SKM-1 (cell line): ENCODE measurements around the gene POLE.

Experiments used
- DNase-seq: peaks from one replicate; lab custom pipeline; 2025; ENCODE audit not compliant: unreplicated experiment; lab: John Stamatoyannopoulos, UW

The POLE gene

DNA sequence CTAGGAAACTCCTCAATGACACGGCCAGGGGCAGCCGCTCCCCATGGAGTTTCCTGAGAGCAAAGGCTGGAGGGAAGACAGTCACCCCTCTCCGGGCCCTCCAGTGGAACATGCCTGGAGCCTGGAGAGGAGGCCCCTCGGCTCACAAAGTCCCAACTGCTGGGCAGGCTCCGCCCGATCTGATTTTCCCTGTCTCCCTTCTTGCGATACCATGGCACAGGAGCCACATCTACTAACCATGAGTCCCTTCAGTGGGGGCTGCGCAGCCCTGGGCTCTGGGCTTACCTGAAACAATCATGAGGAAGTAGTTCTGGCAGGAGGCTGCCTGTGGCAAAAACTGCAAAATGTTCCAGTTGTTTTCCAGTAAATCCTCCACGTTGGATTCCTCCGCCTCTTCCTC lies 53.2 kb downstream of the POLE start:
- DNase-seq = no peak

DNA sequence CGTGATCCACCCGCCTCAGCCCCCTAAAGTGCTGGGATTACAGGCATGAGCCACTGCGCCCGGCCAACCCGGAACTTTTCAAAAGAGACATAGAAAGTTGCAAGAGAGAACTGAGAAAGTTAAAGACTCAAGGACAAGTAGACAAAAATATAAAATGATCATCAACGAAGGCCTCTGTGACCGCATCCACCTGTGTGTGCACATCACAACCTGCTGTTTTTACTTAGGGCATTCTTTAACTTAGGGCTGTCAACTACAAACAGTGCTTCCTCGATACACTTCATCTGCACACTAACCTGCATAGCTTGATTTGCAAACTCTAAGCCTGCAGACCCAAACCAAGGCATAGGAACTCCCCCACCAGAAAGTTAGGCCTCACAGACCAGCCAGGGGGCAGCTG lies 53.7 kb downstream of the POLE start:
- DNase-seq = no peak

DNA sequence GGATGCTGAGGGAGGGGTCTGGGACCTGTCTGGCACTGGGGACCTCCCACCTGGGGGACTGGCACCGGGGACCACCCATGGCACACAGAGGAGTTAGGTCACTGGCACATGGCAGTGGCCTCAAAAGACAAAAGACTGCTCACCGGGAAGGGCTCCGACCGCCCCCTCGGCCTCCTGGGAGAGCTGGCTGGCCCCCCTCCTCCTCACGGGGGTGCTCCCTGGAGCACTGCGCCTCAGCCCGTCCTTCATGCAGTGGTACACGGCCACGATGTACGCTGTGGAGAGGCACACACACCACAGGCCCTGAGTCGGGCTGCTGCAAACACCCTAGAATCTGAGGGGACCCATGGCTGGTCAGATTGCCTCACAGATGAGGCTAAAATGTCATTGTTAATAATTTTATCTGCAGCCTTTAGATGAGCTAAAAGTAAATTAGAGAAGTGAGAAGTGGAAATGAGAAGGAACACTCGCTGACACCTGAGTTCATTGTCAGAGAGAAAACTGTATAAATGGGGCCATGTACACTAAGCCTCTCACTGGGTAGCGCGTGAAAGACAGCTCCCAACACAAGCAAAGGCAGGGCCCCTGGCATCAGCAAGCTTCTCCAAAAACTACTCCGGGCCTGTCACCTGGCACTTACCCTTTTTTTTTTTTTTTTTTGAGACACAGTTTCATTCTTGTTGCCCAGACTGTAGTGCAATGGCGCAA lies 54.5 kb downstream of the POLE start:
- DNase-seq = no peak

DNA sequence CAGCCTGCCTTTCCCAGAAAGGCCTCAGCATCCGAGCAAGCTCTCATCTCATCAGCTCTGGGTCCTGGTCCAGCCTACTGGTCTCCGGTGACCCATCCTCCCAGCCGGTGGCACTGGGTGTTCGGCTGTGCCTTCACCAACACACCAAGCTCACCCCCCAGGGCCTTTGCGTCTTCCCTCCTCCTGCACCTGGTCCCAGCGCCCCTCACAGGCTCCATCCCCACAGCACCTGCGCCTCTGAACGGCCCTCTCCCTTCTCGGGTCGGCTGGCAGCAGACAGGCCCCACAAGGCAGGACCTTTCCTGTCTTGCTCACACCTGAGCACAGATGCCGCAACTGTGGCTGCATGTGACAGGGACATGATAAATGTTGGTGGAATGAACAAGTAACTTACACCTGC lies 55.5 kb downstream of the POLE start:
- no peak for DNase-seq

DNA sequence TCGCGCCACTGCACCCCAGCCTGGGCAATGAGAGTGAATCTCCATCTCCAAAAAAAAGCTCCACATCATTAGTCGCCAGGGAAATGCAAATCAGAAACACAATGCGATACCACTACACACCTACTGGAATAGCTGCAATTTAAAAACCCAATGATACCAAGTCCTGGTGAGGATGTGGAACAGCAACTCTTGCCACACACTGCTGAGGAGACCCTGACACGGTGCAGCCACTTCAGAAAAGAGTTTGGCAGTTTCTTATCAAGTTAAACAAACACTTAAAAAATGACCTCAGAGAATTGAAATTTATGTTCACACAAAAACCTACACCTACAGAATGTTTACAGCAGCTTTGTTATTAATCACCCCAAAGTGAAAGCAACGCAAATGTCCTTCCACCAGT lies 56.5 kb downstream of the POLE start:
- no peak for DNase-seq

DNA sequence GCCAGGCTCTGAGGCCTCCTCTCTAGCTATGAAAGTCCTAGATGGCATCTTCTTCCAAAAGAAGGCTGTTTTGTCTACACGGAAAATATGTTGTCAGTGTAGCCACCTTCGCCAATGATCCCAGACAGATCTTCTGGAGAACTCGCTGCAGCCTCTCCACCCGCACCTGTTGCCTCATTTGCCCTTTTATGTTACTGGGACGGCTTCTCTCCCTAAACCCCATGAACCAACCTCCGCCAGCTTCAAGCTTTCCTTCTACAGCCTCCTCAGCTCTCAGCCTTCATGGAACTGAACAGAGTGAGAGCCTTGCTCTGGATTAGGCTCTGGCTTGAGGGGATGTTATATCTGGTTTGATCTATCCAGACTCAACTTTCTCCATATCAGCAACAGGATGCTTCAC lies 57.8 kb downstream of the POLE start:
- DNase-seq = no peak

DNA sequence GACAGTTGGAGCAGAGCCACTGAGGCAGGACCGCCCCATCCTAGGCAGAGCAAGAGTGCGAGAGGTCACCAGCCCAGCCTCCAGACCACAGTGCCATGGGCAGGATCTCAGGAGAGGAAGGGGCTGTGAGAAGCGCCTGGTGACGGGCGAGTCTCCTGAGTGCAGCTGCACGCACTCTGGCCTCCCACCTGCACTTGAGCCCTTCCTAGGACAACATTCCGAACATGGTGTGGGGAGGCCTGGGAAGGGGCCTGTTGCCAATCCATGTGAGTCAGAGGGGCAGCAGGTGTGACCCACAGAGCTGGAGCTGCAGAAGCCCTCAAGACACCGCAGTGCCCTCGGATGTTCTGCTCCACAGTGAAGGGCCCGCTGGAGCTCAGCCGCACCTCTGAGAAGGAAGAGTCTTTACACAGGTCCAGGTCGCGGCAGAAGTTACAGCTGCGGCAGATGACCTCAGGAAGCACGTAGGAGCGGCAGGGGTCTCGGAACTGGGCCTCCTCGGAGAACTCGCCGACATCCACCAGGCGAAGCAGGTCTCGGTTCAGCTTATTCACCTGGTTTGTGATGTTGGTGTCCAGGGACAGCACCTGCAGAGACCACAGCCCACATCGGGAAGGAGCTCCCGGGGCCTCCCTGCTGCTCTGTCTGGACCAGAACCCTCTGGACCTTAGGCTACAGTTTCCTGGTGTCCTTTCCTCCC lies 61.3 kb downstream of the POLE start:
- DNase-seq = no peak

DNA sequence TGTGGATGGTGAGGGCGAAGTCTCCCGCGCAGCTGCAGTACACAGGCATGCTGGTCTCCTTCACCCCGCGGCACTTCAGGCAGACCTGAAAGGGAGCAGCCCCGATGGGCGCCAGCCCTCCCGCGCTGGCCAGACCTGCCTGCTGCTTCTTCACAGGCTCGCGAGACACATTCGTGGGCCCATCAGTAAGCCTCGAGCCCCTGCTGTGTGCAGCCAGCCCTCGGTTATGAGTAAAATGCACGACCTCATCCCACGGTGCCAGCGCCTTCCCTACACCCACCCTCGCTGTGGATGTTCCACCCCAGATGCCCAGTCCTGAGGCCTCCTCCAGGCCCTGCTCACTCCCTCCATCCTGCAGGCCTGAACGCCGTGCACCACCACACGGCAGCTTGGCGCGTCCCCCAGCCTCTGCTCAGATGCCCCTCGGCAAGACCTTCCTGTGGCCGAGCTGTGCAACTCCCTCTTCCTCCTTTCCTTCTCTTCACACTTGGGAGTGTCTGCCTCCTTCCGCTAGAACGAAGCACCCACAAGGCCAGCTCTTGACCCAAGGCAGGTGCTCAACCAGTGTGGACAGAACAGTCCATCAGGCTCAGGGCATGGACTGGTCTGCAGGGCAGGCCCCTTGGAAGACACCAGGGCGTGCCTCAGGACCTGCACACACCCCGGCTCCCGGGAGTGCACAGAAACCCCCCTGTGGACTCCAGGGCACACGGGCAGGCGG lies 62.1 kb downstream of the POLE start:
- no peak for DNase-seq

DNA sequence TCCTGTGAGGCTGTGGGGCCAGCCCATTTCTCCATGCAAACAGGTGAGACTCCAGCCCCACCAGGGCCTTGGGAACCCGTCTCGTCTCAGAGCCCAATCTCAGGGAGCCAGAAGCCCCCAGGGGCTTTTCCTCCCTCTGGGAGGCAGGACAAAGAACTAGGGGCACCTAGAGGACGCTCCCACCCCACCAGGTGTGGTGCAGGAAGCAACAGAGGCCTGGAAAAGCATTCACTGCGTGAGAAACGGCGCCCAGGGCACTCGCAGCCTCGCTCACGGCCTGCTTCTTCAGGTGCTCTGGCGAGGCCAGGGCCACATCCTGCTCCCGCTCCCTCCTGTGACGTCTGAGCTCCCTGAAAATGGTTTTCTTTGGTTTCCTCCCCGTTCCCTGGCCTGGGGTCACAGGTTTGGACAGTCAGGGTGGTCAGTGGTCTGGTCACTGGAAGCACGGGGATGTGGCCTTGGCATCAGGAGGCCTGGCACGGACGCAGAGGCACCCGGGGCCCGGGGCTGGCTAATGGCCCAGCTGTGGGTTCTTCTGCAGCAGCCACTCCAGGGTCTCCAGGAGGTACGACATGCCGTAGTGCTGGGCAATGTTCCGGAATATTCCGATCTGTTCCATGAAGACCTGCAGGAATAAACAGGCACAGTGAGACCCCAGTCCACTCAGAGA lies 62.8 kb downstream of the POLE start:
- DNase-seq = no peak

DNA sequence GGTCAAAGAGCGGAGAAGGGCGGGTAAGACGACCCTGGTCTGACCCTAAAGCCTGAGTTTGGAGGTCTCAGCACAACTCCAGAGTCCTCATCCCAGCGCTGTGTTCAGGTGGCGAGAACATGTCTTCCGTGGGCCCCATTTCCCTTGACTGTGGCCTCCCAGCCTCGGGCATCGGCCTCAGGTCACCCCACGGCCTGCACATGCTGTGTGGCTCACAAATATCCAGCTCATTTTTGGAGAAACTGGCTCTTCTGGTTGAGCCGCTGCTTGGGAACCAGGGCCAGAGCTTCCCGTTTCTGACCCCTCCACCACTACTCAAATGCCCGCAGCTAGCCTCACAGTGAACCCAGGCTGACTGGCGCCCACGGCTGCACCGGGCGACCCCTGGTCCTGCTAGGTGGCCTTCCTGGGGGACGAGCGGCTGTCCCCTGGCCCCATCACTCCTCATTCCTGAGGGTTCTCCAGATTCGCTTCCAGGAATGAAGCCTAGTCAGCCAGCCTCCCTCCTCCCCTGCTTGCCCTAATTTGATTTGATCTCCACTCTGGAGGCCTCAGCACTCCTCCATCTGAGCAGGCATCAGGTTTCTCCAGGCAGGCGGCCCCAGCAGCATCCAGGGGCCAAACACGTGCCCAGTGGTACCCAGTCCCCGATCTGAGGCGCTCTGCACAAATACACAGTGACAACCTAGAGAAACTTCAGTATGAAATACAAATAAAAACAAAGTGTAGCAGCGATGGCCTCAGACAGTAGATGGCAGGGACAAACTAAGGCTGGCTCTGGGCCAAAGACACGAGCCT lies 63.9 kb downstream of the POLE start:
- DNase-seq = no peak

DNA sequence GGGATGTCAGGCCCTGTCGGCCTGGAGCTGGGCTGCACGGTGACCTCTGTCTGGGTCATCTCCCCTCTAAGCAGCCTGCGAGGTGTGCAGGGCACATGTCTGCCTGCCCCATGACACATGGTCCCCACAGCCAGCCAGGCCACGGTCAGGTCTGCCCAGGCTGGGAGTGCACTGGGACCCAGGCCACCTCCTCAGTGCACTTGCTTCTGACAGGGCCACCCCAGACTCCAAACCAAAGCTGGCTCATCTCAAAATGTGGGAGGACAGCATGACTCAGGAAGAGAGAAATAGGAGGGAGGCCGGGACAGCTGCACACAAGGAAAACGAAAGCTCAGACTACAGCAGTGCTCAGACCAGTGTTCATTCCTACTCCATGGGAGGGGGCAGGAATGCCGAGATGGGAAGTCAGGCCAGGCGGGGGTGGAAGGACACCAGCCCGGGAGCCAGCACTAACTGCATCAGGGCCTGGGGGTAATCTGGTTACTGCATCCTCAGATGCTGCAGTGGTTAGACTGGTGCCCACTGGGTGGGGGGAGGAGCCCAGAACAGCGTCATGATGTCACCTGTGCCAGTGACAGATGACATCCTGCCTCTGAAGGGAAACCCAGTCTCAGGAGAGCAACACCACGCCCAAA lies 64.6 kb downstream of the POLE start:
- no peak for DNase-seq

DNA sequence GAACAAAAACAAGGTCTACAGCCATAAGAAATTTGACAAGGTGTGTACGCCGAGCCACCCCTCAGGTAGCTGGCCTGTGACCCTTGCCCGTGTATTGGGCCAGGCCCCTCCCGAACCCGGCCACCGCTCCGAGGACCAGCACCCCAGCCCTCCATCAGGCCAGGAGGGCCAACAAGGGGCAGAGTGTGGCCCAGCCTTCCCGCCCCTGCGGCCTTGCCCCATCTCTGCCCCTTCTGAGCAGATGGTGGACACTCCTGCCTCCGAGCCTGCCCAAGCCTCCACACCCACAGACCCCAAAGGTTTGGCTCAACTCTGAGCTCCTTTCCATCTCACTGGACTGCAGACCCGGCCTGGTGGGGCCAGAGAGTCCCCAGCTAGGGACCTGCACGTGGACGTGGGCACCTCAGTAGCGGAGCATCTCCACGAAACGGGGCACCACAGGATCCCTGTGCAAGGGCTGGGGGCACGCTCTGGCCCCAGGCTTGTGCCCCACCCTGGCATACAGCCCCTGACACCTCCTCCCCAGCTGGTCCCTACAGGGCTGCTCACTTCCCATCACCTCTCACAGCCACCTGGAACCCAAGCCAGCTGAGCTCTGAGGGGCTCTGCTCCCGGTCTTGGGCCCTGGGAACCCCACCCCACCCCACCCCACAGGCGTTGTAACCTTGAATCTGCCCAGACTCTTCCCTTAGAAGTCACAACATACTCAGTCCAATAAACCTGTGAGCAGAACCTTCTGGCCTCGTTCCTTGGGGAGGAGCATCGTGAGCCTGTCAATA lies 65.3 kb downstream of the POLE start:
- DNase-seq = no peak

DNA sequence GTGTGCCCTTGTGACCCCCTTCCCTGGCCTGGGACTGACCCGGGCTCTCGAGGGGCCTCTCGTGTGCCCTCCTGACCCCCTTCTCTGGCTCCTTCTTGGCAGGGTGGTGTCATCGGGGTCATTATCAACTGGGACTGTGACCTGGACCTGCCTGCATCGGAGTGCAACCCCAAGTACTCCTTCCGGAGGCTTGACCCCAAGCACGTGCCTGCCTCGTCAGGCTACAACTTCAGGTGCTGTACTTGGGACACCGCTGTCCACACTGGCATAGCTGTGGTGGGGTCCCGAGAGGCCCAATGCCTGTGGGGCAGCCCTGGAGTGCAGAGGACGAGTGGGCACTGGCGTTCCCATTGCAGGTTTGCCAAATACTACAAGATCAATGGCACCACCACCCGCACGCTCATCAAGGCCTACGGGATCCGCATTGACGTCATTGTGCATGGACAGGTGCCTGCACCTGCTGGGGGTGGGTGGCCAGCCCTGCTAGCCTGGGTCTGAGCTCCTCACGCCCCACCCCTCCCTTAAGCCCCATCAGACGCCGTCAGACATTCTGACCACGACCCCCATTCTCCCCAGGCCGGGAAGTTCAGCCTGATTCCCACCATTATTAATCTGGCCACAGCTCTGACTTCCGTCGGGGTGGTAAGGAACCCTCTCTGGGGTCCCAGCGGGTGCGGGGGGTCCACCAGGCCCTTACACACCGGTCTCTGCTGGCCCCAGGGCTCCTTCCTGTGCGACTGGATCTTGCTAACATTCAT lies 66.1 kb downstream of the POLE start:
- no peak for DNase-seq

DNA sequence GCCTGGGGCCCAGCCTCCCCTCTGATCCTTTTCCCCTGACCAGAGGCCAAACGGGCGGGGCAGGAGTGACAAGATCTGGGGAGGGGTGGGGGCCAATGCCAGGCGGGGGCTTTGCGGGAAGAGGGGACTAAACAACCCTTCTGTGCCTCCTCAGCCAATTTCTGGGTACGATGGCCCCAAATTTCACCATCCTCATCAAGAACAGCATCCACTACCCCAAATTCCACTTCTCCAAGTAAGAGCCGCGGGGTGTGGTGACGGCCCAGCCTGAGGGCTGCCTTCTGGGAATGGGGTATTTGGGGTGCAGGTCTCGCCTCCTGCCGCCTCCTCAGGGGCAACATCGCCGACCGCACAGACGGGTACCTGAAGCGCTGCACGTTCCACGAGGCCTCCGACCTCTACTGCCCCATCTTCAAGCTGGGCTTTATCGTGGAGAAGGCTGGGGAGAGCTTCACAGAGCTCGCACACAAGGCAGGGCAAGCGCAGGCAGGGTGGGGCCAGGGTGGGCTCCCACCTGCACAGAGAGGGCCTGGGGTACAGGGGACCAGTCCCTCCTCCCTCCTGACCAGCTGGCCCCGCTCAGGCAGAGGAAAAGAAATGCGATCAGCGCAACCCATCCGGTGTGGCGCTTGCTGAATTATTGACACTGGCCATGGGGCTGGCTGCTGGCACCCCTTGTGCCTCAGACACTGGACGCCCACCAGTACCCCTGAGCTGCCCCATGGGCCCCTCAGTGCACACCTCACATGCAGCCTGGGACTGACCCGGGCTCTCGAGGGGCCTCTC lies 66.8 kb downstream of the POLE start:
- DNase-seq = no peak

DNA sequence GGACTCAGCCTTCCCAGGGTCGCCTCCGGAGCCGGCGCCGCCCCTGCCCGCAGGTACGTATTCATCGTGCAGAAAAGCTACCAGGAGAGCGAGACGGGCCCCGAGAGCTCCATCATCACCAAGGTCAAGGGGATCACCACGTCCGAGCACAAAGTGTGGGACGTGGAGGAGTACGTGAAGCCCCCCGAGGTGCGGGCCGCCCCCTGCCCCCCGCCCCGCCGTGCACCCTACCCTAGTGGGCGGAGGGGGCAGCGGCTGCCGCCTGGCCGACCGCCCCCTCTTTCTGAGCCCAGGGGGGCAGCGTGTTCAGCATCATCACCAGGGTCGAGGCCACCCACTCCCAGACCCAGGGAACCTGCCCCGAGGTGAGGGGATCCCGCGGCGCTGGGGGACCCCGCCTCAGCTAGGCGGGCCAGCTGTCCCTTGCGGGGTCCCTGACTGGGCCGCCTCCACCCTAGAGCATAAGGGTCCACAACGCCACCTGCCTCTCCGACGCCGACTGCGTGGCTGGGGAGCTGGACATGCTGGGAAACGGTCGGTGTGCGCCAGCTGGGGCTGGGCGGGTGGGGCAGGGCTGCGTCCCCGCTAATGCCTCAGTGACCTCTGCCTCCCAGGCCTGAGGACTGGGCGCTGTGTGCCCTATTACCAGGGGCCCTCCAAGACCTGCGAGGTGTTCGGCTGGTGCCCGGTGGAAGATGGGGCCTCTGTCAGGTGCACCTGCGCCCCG lies 67.6 kb downstream of the POLE start:
- no peak for DNase-seq

DNA sequence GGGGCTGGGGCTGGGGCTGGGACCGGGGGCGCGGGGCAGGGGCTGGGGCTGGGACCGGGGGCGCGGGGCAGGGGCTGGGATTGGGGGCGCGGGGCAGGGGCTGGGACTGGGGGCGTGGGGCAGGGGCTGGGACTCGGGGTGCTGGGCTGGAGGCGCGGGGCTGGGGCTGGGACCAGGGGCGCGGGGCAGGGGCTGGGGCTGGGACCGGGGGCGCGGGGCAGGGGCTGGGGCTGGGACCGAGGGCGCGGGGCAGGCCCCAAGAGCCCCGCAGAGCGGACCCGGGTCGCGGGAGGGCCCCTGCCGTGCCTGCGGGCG lies 68.1 kb downstream of the POLE start:
- no peak for DNase-seq

DNA sequence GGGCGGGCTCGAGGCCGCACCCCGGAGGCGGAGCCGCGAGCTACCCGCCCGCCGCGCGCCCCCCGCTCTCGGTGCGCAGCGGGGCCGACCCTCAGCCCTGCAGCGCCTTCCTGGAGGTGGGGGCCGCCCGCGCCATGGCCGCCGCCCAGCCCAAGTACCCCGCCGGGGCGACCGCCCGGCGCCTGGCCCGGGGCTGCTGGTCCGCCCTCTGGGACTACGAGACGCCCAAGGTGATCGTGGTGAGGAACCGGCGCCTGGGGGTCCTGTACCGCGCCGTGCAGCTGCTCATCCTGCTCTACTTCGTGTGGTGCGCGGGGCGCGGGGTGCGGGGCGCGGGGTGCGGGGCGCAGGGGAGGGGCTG lies 68.5 kb downstream of the POLE start, which contains the start of gene P2RX2:
P2RX2 (plus strand) TSS at position 94 of the 361 bp plus-strand sequence; CDS start at position 135, 41 bp downstream.
- DNase-seq = no peak
